ENCODE results near the gene NCOA5.

DNA sequence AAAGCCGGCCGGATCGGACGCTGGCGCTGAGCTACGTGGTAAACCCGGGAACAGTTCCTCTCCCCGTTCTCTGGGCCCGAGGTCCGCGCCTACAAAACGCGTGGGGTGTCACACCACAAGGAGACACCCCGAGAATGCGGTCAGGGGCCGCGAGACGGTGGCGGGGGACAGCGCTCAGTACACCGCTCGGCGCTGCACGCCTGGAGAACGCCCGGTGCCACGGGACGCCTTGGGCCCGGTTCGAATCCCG is 670 bp downstream of the NCOA5 start:
- no peak for TF ChIP-seq POLR2A (IDR thresholded peaks at IDR 0.05; ENCODE audit: low read depth, low read length)
- TF ChIP-seq JUND (IDR thresholded peaks at IDR 0.05; ENCODE audit: low read depth, low read length): no peak
- no peak for TF ChIP-seq YY1 (IDR thresholded peaks at IDR 0.05; ENCODE audit: low read depth, low read length)
- TF ChIP-seq SPI1 (IDR thresholded peaks at IDR 0.05; ENCODE audit: borderline replicate concordance, insufficient read depth, low read depth, low read length): peak; percentile 42; the same call in 1 of the 2 replicates
- no peak for TF ChIP-seq RFX5 (IDR thresholded peaks at IDR 0.05; ENCODE audit: low read depth, low read length)
- TF ChIP-seq, protein P1, sequence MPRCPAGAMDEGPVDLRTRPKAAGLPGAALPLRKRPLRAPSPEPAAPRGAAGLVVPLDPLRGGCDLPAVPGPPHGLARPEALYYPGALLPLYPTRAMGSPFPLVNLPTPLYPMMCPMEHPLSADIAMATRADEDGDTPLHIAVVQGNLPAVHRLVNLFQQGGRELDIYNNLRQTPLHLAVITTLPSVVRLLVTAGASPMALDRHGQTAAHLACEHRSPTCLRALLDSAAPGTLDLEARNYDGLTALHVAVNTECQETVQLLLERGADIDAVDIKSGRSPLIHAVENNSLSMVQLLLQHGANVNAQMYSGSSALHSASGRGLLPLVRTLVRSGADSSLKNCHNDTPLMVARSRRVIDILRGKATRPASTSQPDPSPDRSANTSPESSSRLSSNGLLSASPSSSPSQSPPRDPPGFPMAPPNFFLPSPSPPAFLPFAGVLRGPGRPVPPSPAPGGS (IDR thresholded peaks at IDR 0.05; ENCODE audit: borderline replicate concordance, insufficient read depth, low read depth, low read length, poor library complexity, severe bottlenecking): no peak
- TF ChIP-seq SIX5 (IDR thresholded peaks at IDR 0.05; ENCODE audit: low read depth, low read length, severe bottlenecking): no peak
- no peak for TF ChIP-seq CEBPB (IDR thresholded peaks at IDR 0.05; ENCODE audit: borderline replicate concordance in 1 of 2, low read depth in 2 of 2, low read length in 2 of 2)
- TF ChIP-seq, protein P2, sequence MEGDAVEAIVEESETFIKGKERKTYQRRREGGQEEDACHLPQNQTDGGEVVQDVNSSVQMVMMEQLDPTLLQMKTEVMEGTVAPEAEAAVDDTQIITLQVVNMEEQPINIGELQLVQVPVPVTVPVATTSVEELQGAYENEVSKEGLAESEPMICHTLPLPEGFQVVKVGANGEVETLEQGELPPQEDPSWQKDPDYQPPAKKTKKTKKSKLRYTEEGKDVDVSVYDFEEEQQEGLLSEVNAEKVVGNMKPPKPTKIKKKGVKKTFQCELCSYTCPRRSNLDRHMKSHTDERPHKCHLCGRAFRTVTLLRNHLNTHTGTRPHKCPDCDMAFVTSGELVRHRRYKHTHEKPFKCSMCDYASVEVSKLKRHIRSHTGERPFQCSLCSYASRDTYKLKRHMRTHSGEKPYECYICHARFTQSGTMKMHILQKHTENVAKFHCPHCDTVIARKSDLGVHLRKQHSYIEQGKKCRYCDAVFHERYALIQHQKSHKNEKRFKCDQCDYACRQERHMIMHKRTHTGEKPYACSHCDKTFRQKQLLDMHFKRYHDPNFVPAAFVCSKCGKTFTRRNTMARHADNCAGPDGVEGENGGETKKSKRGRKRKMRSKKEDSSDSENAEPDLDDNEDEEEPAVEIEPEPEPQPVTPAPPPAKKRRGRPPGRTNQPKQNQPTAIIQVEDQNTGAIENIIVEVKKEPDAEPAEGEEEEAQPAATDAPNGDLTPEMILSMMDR (IDR thresholded peaks at IDR 0.05 in 2 of 3, conservative IDR thresholded peaks at IDR 0.05 in 1 of 3; ENCODE audit: control insufficient read depth in 2 of 3, extremely low read depth in 1 of 3, insufficient read depth in 1 of 3, low read depth in 3 of 3, low read length in 3 of 3): no peak

Measured in GM12878 (cell line).